GM12872 (cell line): Measurements from ENCODE around the gene EHD4.

ENCODE experiments used
- TF ChIP-seq, protein P1 (sequence below): IDR thresholded peaks from 3 replicates; pipeline ENCODE4 v1.5.1; 2011; ENCODE audit warnings: low read depth, mild to moderate bottlenecking, low read length, moderate library complexity; ENCODE audit not compliant: insufficient read depth

The EHD4 gene

DNA sequence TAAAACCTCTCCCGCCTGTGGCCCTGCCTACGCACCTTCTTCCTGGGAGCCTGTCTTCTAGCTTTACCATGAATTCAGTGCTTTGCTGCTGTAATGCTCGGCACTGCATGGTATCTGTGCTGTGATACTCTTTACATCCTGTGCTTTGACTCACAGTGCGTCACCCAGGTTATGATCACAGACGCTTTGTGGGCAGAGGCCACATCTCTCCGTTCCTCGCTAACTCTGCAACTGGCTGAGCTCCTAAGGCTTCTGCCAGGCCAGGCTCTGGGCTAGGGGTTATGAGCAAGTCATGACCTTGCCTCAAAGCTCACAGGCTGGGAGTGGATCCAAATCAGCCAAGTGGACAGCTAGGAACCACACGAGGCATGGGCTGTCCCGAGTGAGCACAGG lies 101.7 kb downstream of the EHD4 start:
- TF ChIP-seq, protein P1, sequence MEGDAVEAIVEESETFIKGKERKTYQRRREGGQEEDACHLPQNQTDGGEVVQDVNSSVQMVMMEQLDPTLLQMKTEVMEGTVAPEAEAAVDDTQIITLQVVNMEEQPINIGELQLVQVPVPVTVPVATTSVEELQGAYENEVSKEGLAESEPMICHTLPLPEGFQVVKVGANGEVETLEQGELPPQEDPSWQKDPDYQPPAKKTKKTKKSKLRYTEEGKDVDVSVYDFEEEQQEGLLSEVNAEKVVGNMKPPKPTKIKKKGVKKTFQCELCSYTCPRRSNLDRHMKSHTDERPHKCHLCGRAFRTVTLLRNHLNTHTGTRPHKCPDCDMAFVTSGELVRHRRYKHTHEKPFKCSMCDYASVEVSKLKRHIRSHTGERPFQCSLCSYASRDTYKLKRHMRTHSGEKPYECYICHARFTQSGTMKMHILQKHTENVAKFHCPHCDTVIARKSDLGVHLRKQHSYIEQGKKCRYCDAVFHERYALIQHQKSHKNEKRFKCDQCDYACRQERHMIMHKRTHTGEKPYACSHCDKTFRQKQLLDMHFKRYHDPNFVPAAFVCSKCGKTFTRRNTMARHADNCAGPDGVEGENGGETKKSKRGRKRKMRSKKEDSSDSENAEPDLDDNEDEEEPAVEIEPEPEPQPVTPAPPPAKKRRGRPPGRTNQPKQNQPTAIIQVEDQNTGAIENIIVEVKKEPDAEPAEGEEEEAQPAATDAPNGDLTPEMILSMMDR: no peak

DNA sequence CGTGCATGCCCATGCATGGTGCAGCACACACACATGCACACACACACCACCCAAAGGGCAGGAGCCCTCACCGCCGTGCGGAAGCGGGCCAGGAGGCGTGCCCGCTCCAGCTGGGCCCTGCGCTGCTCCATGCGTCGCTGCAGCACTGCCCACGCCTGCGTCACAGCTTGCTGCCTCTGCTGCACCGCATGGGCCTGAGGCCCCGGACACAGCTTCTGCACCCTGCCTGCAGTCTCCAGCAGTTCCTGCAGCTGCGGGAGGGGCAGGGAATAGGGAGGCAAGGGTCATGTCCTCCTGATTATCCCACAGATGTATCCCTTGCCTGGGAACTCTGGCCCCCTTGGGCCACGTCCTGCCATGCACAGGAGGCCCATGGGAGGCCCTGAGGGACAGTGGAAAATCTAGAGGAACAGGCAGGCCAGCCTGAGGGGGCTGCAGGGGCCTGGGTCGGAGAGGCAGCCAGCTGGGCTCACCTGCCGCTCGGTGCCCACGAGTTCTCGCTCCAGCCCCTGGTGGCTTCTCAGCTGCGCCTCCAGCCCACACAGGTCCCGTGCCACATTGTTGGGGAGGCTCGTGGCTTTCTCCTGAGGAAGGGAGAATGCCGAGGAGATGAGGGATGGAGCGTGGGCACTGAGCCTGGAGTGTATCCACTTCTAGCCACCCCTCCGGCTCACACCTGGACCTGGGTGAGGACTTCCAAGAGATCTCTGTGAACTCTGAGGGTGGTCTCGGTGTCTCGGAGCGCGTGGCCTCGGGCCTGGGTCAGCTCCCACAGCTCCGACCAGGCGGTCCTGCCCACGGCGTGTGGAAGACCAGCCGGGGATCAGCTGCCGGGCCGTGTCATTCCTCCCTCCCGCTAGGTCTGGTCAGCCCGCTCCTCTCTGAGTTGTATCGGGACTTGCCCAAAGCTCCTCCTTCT lies 102.3 kb downstream of the EHD4 start:
- TF ChIP-seq, protein P1: no peak

DNA sequence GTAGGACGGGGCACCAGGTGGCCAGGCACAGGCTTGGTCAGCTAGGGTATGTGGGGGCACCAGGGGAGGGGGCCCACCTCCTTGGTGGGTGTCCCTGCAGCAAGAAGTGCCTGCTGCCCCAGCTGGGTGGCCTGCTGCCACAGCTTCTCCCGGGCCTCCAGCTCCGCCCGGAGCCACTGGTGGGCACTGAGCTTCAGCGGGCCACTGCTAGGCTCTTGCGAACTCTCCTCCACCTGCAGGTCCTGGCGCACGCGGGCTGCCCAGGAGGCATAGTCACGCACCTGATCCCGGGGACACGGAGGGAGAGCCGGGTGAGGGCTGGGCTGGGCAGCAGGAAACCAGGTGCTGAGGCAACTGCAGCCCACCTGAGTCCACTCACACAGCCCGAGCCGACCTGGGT lies 104.0 kb downstream of the EHD4 start:
- TF ChIP-seq, protein P1: no peak

DNA sequence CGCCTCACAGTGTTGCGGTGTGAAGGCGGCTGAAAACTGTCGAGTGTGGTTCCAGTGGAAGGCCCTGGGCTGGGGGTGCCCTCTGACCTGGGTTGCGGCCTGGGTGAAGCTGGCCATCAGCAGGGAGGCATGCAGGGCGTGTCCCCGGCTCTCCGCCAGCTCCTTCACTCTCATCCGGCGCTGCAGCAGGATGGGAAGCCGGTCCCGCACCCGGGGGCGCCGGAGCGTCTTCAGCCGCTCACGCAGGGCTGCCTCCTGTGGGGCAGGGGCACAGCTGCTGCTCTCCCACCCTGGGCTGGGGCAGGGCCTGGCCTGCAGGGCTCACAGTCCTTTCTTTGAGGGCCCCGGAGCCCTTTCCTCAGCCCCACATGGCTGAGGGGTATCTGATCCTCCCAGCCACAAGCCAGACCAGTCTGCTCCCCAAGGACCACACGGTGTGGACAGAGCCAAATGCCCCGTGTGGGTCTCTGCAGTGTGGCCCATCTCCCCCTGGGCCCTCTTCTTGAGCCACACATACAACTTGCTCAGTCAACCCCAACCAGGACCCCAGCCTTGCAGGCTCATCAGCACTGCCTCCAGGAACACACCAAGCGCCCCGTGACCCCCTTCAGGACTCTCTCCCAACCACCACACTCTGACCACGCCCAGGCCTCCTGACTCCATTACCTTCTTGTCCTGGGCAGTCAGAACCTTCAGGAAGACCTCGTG lies 105.3 kb downstream of the EHD4 start:
- TF ChIP-seq, protein P1: no peak

DNA sequence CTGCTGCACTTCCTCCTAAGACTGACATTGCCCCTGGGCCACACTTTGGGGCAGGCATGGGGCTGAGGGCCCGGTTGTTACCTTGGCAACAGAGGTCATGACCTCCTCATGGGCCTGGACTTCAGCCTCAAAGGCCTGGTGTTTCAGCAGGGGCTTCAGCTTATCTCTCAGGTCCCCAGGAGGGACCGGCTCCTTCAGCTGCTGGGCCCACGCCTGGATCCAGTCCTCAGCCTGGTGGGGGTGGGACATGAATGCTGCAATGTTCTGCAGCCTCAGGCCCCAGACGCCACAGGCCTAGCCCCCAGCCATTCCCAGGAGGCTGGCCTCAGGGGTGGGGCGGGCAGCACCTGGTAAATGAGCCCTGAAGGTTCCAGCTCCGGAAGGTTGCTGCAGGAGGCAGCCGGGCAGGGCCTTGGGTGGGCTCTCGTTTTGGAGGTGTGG lies 106.1 kb downstream of the EHD4 start:
- TF ChIP-seq, protein P1: no peak

DNA sequence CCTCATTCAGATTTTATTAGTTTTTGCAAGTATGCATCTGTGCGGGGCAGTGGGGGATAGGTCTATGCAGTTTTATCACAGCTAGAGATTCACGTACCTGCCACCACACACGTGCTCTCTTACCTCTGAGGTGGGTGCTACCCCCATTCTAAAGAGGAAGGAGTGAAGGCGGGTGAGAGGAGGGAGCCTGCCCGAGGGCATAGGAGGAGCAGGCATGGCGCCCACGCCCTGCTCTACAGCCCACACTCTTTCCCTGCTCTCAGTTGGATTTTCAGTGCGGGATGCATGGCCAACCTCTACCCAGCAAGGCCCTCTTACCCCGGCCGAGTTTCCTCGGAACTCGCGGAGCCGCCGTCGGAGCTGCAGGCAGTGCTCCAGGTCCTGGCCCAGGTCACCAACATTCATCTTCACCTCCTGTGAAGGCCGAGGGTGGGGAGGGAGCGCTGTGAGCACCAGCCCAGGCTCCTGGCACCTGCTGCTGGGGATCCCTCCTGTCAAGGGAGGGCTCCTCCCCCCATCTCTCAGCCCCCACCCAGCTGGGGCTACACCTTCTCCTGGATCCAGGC lies 106.8 kb downstream of the EHD4 start:
- TF ChIP-seq, protein P1: no peak

DNA sequence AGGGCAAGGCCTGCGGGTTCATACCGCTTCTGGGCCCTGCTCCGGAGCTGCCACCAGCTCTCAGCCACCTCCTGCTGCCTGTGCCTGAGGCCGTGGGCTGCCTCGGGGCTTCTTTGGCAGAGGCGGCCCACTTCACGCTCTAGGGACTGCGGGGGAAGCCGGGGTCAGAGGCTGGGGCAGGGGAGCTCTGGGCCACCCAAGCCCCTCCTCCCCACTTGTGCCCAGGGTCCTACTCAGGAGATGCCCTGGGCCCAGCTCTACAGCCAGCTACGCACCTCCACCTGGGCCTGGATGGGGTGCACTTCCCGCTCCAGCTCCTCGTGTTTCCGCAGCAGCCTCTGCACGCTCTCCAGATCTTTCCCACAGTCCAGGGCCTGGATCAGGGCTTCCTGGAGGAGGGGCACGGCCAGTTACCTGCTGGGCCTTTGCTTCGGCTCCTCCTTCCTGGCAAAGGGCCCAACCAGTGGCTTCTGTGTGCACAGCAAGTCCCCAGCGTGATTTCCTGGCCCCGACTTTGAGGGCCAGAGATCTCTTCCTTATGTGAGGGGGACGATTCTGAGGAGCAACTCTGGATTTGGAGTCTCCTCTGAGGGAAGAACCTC lies 109.7 kb downstream of the EHD4 start:
- TF ChIP-seq, protein P1: no peak
